DND-41 (cell line): ENCODE measurements around the gene MIPEP.

Experiments used
- ATAC-seq: fragments of 200-7000 bp; cut with Tn5 transposase; 3 replicates; pipeline ENCODE4 v1.9.1; 2021; ENCODE audit warnings: low read depth; ENCODE audit not compliant: insufficient read depth
- DNase-seq: peaks from one replicate; pipeline ENCODE4 v3.0.0-alpha.2; 2020
- H2AFZ ChIP-seq: 2 replicates; pipeline ENCODE4 v1.6.0; 2012; ENCODE audit warnings: low read depth, low read length
- H3K27ac ChIP-seq: 2 replicates; pipeline ENCODE4 v1.5.1; 2012; ENCODE audit warnings: low read length, inconsistent platforms
- H3K27me3 ChIP-seq: fragments of 200-600 bp; sonication (generic); 2 replicates; pipeline ENCODE4 v1.6.0; 2012; ENCODE audit warnings: low read length, mild to moderate bottlenecking, inconsistent platforms; ENCODE audit not compliant: insufficient read depth, poor library complexity
- H3K36me3 ChIP-seq: 2 replicates; pipeline ENCODE4 v1.5.1; 2012; ENCODE audit warnings: low read length, inconsistent platforms; ENCODE audit not compliant: insufficient read depth
- H3K4me1 ChIP-seq: 2 replicates; pipeline ENCODE4 v1.5.1; 2012; ENCODE audit warnings: mild to moderate bottlenecking, low read length; ENCODE audit not compliant: insufficient read depth
- H3K4me2 ChIP-seq: 2 replicates; pipeline ENCODE4 v1.6.0; 2012; ENCODE audit warnings: mild to moderate bottlenecking, moderate library complexity, low read length, inconsistent platforms; ENCODE audit not compliant: insufficient read depth
- H3K4me3 ChIP-seq, 2 experiments: fragments of 200-600 bp in 1 of 2; shearing (Covaris generic) in 1 of 2; 2 replicates each; pipeline ENCODE4 v1.5.1; 2012 to 2016; ENCODE audit warnings: inconsistent platforms in 2 of 2, low read length in 2 of 2, mild to moderate bottlenecking in 2 of 2, low read depth in 1 of 2, moderate library complexity in 1 of 2
- H3K79me2 ChIP-seq: 2 replicates; pipeline ENCODE4 v1.6.0; 2012; ENCODE audit warnings: low read length, inconsistent platforms; ENCODE audit not compliant: insufficient read depth
- H3K9ac ChIP-seq: 2 replicates; pipeline ENCODE4 v1.6.0; 2012; ENCODE audit warnings: low read depth, mild to moderate bottlenecking, inconsistent platforms, low read length, moderate library complexity
- H3K9me3 ChIP-seq: 2 replicates; pipeline ENCODE4 v1.5.1; 2012; ENCODE audit warnings: low read length, moderate library complexity, mild to moderate bottlenecking, inconsistent platforms; ENCODE audit not compliant: insufficient read depth, severe bottlenecking
- H4K20me1 ChIP-seq: 2 replicates; pipeline ENCODE4 v1.6.0; 2012; ENCODE audit warnings: low read length; ENCODE audit not compliant: insufficient read depth
- CTCF ChIP-seq: IDR thresholded peaks from 2 replicates; pipeline ENCODE4 v1.5.1; 2012; ENCODE audit warnings: borderline replicate concordance, low read length, moderate library complexity, mild to moderate bottlenecking; ENCODE audit not compliant: poor library complexity, severe bottlenecking; ENCODE audit errors: extremely low read depth
- EZH2 ChIP-seq: IDR thresholded peaks from 3 replicates; pipeline ENCODE4 v1.6.1; 2012; ENCODE audit warnings: borderline replicate concordance, low read depth, mild to moderate bottlenecking, moderate library complexity, low read length, inconsistent platforms; ENCODE audit not compliant: severe bottlenecking

Gene MIPEP

GRCh38 chr13:23877286-23877685 is 11.9 kb downstream of the MIPEP start:
- no peak overlapping the region for H3K9ac ChIP-seq
- no peaks in the 10 kb centered on the region for H3K79me2 ChIP-seq
- H2AFZ ChIP-seq, result no peak overlapping the region
- ATAC-seq, result no peak
- no peaks in the 10 kb centered on the region for H4K20me1 ChIP-seq
- no peak overlapping the region for H3K4me3 ChIP-seq
- no peak overlapping the region for H3K27ac ChIP-seq
- H3K36me3 ChIP-seq, result peaks cover 4% of the 10 kb centered on the region; the same call in 1 of the 2 replicates
- H3K4me1 ChIP-seq, result no peaks in the 10 kb centered on the region
- TF ChIP-seq CTCF (no peak), EZH2 (no peak)
- no peaks in the 10 kb centered on the region for H3K27me3 ChIP-seq
- no peak overlapping the region for H3K4me2 ChIP-seq
- DNase-seq, result no peak
- no peaks in the 10 kb centered on the region for H3K9me3 ChIP-seq

GRCh38 chr13:23876265-23876664 is 12.9 kb downstream of the MIPEP start:
- H3K4me1 ChIP-seq, result no peaks in the 10 kb centered on the region
- no peak; the same call in 2 of the 3 replicates for ATAC-seq
- H3K9ac ChIP-seq, result no peak overlapping the region
- H2AFZ ChIP-seq, result no peak overlapping the region
- no peak for DNase-seq
- H3K9me3 ChIP-seq, result no peaks in the 10 kb centered on the region
- no peaks in the 10 kb centered on the region for H3K27me3 ChIP-seq
- peaks cover under 1% of the 10 kb centered on the region; the same call in 1 of the 2 replicates for H3K36me3 ChIP-seq
- no peaks in the 10 kb centered on the region for H3K79me2 ChIP-seq
- no peaks in the 10 kb centered on the region for H4K20me1 ChIP-seq
- H3K27ac ChIP-seq, result no peak overlapping the region
- peak; percentile 48 for TF ChIP-seq CTCF
- TF ChIP-seq EZH2, result no peak
- H3K4me3 ChIP-seq, result no peak overlapping the region
- H3K4me2 ChIP-seq, result no peak overlapping the region

GRCh38 chr13:23871616-23872220 is 17.5 kb downstream of the MIPEP start:
- H4K20me1 ChIP-seq, result no peaks in the 10 kb centered on the region
- H3K4me3 ChIP-seq, result no peak overlapping the region
- ATAC-seq, result no peak

More at GRCh38 chr13:23871616-23872220, 17.5 kb downstream of the MIPEP start:
- Histone ChIP-seq H3K9ac (no peak overlapping the region), H3K9me3 (no peaks in the 10 kb centered on the region), H3K27ac (no peak overlapping the region), H3K4me2 (no peak overlapping the region), H3K27me3 (no peaks in the 10 kb centered on the region), H3K4me1 (no peaks in the 10 kb centered on the region), H3K79me2 (no peaks in the 10 kb centered on the region), H2AFZ (no peak overlapping the region), H3K36me3 (peaks cover 3% of the 10 kb centered on the region; the same call in 1 of the 2 replicates)
- DNase-seq, result no peak
- TF ChIP-seq CTCF, result peak; percentile 55
- TF ChIP-seq EZH2, result no peak
